Measurements from ENCODE around the gene NSG1. TPM values are rescaled to one million over a fixed set of nuclear protein-coding genes. Genes with fewer than 3 reads are reported as not detected.

Gene NSG1
- total and polyA plus RNA-seq, 9 of the 15 experiments (the other 6 are each of a cell fraction or from before 2014, with no cell fraction given): not detected

GRCh38 chr4:4425696-4426095 lies 38.8 kb downstream of the NSG1 start (continued):
- TF ChIP-seq, protein P1, sequence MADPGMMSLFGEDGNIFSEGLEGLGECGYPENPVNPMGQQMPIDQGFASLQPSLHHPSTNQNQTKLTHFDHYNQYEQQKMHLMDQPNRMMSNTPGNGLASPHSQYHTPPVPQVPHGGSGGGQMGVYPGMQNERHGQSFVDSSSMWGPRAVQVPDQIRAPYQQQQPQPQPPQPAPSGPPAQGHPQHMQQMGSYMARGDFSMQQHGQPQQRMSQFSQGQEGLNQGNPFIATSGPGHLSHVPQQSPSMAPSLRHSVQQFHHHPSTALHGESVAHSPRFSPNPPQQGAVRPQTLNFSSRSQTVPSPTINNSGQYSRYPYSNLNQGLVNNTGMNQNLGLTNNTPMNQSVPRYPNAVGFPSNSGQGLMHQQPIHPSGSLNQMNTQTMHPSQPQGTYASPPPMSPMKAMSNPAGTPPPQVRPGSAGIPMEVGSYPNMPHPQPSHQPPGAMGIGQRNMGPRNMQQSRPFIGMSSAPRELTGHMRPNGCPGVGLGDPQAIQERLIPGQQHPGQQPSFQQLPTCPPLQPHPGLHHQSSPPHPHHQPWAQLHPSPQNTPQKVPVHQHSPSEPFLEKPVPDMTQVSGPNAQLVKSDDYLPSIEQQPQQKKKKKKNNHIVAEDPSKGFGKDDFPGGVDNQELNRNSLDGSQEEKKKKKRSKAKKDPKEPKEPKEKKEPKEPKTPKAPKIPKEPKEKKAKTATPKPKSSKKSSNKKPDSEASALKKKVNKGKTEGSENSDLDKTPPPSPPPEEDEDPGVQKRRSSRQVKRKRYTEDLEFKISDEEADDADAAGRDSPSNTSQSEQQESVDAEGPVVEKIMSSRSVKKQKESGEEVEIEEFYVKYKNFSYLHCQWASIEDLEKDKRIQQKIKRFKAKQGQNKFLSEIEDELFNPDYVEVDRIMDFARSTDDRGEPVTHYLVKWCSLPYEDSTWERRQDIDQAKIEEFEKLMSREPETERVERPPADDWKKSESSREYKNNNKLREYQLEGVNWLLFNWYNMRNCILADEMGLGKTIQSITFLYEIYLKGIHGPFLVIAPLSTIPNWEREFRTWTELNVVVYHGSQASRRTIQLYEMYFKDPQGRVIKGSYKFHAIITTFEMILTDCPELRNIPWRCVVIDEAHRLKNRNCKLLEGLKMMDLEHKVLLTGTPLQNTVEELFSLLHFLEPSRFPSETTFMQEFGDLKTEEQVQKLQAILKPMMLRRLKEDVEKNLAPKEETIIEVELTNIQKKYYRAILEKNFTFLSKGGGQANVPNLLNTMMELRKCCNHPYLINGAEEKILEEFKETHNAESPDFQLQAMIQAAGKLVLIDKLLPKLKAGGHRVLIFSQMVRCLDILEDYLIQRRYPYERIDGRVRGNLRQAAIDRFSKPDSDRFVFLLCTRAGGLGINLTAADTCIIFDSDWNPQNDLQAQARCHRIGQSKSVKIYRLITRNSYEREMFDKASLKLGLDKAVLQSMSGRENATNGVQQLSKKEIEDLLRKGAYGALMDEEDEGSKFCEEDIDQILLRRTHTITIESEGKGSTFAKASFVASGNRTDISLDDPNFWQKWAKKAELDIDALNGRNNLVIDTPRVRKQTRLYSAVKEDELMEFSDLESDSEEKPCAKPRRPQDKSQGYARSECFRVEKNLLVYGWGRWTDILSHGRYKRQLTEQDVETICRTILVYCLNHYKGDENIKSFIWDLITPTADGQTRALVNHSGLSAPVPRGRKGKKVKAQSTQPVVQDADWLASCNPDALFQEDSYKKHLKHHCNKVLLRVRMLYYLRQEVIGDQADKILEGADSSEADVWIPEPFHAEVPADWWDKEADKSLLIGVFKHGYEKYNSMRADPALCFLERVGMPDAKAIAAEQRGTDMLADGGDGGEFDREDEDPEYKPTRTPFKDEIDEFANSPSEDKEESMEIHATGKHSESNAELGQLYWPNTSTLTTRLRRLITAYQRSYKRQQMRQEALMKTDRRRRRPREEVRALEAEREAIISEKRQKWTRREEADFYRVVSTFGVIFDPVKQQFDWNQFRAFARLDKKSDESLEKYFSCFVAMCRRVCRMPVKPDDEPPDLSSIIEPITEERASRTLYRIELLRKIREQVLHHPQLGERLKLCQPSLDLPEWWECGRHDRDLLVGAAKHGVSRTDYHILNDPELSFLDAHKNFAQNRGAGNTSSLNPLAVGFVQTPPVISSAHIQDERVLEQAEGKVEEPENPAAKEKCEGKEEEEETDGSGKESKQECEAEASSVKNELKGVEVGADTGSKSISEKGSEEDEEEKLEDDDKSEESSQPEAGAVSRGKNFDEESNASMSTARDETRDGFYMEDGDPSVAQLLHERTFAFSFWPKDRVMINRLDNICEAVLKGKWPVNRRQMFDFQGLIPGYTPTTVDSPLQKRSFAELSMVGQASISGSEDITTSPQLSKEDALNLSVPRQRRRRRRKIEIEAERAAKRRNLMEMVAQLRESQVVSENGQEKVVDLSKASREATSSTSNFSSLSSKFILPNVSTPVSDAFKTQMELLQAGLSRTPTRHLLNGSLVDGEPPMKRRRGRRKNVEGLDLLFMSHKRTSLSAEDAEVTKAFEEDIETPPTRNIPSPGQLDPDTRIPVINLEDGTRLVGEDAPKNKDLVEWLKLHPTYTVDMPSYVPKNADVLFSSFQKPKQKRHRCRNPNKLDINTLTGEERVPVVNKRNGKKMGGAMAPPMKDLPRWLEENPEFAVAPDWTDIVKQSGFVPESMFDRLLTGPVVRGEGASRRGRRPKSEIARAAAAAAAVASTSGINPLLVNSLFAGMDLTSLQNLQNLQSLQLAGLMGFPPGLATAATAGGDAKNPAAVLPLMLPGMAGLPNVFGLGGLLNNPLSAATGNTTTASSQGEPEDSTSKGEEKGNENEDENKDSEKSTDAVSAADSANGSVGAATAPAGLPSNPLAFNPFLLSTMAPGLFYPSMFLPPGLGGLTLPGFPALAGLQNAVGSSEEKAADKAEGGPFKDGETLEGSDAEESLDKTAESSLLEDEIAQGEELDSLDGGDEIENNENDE (IDR thresholded peaks at IDR 0.05; ENCODE audit: low read depth, low read length): no peak
- no peak for TF ChIP-seq E2F6 (IDR thresholded peaks at IDR 0.05; ENCODE audit: borderline replicate concordance in 1 of 2, extremely low read depth in 1 of 2, insufficient read depth in 1 of 2, insufficient read length in 1 of 2, low read depth in 1 of 2, low read length in 1 of 2, poor library complexity in 1 of 2, severe bottlenecking in 1 of 2)
- TF ChIP-seq CBX2 (IDR thresholded peaks at IDR 0.05; ENCODE audit: insufficient read depth, low read length, poor library complexity, severe bottlenecking): no peak
- TF ChIP-seq ZNF561 (CRISPR knock-in tag; conservative IDR thresholded peaks at IDR 0.05): no peak
- TF ChIP-seq, protein P2, sequence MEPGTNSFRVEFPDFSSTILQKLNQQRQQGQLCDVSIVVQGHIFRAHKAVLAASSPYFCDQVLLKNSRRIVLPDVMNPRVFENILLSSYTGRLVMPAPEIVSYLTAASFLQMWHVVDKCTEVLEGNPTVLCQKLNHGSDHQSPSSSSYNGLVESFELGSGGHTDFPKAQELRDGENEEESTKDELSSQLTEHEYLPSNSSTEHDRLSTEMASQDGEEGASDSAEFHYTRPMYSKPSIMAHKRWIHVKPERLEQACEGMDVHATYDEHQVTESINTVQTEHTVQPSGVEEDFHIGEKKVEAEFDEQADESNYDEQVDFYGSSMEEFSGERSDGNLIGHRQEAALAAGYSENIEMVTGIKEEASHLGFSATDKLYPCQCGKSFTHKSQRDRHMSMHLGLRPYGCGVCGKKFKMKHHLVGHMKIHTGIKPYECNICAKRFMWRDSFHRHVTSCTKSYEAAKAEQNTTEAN (CRISPR knock-in tag; IDR thresholded peaks at IDR 0.05): no peak
